ENCODE data around the gene NCDN.
A peak's percentile ranks its signal among the peaks of the same experiment; 100 is the strongest.

The NCDN gene

DNA sequence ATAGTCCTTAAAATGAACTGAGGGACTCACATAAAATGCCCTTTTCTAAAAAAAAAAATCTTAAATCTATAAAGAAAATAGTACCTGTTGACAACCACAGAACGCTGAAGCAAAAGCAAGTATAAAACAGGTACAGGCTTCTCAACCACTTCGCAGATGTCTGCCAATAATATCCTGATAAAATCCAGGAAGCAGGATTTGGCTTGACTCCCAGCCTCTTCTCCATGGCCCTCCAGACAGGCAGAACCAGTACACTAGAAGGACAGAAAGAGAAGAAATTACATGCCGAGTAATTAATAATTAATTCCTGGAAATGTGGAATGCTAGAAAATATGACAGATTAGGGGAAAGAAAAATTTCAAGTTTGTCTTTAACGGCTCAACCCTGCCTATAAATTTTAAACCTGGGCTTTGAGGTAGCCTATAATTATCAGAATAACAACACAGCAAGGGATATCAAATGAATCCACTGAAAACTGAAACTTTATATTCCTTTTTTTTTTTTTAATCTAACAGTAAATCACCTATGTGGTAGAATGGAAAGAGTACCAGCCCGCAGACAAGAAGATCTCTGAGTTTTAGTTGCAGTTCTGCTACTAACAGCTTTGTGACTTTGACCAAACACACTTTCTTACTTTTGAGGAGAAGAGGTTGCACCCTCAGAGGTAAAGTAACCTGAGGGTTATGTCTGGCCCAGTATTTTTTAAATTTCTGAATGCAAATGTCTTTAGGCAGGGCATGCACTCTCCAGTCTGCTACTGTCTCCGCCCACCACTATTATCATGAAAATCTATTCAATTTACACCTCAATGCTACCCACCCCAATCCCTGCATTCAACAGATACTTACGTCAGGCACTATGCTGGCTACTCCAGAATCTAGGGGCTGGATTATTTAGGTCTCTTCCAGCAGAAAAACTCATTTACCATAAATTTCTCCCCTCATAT is 3.1 kb upstream of the NCDN start:
- DNase-seq (ENCODE audit: low read depth in 2 of 2), result no peak

- no peak for DNase-seq (ENCODE audit: low read depth in 2 of 2)
Measured at GRCh38 chr1:35555212-35555584, 2.4 kb upstream of the NCDN start.

DNA sequence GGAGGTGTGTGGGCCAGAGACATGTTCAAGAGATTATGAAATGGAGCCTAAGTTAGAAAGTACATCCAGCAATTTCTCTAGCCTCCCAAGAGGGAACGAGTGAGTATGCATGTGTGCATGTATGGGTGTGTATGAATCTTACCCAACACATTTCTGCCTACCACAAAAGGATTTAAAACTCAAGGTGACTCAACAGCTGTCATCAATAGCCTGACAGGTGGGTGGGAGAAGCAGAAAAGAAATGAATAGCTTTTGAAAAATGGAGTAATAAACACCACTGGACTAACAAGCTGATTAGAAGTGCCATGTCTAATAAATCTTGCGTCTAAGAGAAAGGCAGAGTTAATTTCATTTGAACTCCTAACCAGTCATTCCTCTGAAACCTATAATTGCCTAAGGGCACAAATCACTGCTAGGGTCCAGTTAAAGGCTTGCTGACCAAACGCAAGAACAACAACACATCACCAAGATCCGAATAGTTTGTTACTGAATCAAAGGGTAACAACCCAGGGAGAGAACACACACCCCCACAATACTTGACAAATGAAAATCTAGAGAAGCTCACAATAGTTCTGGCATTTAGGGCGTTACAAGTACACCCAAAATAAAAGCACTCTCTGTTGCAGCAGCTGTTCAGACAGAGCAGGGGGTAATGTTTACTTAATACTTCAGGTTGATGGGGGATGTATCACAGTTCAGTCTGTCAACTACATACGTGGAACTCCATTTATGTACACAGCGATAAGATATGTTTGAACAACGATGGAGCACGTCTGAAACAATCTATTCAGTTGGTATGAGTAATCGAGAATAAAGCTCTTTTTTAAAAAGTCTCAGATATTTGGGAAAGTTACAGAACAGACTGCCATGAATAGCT is 1.8 kb upstream of the NCDN start:
- no peak for DNase-seq (ENCODE audit: low read depth in 2 of 2)

DNA sequence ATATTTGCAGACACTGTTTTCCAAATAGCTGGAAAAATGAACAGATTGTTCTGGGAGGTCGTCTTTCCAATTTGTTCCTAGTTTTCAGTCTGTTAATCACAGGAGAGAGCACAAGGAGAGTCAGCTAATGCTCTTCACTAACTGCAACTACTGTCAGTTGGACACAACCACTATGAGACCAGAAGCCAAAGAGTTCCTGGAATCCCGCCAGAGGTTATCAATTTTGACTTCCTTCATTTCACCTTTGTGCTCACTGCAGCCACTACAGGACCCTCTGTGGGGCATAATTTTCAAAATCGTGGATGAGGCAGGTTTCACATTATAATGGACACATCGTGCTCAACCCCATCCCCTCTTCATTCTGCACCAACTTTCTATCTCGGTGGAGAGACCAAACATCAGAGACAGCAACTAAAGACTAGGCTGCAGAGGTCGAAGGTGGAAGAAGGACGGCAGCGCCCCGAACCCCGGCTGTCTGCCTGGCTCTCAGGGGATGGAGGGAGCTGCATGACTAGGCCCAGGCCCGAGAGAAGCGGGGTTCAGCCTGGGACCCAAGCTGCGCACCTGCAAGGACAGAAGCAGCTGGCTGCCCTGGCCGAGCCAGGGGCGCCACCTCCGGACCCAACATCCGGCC is 998 bp upstream of the NCDN start:
- no peak for DNase-seq (ENCODE audit: low read depth in 2 of 2)

DNA sequence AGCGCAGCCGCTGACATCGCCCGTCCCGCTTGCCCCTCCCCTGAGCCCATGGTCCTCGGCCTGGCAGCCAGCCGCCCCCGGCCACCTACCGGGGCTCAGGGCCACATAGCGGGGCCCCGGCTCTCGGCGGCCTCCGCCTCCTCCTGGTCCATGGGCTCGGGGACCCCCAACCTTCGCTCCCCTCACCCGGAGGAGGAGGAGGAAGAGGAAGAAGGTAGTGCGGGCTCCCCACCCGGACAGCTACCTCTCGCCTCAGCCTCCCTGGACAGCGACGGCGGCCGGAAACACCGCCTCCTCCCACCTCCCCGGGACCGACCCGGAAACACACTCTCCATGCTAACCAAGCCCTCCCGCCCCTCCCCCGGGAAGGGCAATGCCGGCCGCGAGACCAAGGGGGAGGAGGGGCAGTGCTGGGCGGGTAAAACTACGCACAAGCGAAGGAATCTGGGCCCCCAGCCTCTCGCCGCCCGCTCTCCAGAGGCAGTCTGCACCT is 435 bp upstream of the NCDN start, which contains the start of gene KIAA0319L:
Gene KIAA0319L, minus strand, starts transcription at position 286 of the 493 bp plus-strand sequence. CDS start 2,912 bp downstream, outside the sequence.
- DNase-seq (ENCODE audit: low read depth in 2 of 2), result no peak

GRCh38 chr1:35558374-35559316 is 1.0 kb downstream of the NCDN start:
- no peak for DNase-seq (ENCODE audit: low read depth in 2 of 2)

GRCh38 chr1:35559317-35559944 is 1.8 kb downstream of the NCDN start:
- no peak for DNase-seq (ENCODE audit: low read depth in 2 of 2)

DNA sequence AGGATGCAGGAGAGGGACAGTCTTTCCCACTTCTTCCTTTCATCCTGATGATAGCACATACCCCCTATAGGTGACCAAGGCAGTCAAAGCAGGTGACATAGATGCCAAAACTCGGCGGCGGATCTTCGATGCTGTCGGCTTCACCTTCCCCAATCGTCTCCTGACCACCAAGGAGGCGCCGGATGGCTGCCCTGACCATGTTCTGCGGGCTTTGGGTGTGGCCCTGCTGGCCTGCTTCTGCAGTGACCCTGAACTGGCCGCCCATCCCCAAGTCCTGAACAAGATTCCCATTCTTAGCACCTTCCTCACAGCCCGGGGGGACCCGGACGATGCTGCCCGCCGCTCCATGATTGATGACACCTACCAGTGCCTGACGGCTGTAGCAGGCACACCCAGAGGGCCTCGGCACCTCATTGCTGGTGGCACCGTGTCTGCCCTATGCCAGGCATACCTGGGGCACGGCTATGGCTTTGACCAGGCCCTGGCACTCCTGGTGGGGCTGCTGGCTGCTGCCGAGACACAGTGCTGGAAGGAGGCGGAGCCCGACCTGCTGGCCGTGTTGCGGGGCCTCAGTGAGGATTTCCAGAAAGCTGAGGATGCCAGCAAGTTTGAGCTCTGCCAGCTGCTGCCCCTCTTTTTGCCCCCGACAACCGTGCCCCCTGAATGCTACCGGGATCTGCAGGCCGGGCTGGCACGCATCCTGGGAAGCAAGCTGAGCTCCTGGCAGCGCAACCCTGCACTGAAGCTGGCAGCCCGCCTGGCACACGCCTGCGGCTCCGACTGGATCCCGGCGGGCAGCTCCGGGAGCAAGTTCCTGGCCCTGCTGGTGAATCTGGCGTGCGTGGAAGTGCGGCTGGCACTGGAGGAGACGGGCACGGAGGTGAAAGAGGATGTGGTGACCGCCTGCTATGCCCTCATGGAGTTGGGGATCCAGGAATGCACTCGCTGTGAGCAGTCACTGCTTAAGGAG is 2.9 kb downstream of the NCDN start:
- DNase-seq (ENCODE audit: low read depth in 2 of 2), result no peak

- no peak for DNase-seq (ENCODE audit: low read depth in 2 of 2)
Measured at GRCh38 chr1:35561297-35561971, 3.8 kb downstream of the NCDN start.

- no peak for DNase-seq (ENCODE audit: low read depth in 2 of 2)
Measured at GRCh38 chr1:35561972-35562680, 4.5 kb downstream of the NCDN start.

GRCh38 chr1:35563166-35563565 is 5.6 kb downstream of the NCDN start:
- no peak for DNase-seq (ENCODE audit: low read depth in 2 of 2)

- DNase-seq (ENCODE audit: low read depth in 2 of 2), result peak; percentile 75 to 76
Measured at GRCh38 chr1:35564037-35564883, 6.7 kb downstream of the NCDN start.

DNA sequence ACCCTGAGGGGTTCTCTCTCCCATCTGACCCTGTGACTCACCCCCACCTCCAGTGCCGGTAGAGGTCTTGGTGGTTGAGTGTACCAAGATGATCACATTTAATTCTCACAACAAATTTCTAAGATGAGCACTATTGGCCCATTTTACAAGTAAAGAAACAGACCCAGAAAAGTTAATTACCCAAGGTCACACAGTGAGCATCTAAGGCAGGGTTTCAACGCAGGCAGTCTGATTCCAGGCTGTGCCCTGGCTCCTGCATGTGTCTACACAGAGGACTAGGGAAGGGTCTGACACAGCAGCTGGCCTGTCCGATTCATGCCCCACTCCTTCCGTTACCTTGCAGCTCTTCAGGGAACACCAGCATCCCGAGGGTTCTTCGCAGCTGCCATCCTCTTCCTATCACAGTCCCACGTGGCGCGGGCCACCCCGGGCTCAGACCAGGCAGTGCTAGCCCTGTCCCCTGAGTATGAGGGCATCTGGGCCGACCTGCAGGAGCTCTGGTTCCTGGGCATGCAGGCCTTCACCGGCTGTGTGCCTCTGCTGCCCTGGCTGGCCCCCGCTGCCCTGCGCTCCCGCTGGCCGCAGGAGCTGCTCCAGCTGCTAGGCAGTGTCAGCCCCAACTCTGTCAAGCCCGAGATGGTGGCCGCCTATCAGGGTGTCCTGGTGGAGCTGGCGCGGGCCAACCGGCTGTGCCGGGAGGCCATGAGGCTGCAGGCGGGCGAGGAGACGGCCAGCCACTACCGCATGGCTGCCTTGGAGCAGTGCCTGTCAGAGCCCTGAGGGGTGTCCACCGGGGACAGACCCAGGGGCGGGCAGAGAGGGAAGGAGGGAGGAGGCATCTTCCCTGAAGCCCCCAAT is 7.5 kb downstream of the NCDN start:
- no peak for DNase-seq (ENCODE audit: low read depth in 2 of 2)

- no peak for DNase-seq (ENCODE audit: low read depth in 2 of 2)
Measured at GRCh38 chr1:35565742-35566133, 8.1 kb downstream of the NCDN start.

GRCh38 chr1:35567947-35568558 is 10.5 kb downstream of the NCDN start:
- DNase-seq (ENCODE audit: low read depth in 2 of 2), result no peak
